HepG2 (cell line): Measurements from ENCODE around the gene TMEM204. TPM values are rescaled to one million over a fixed set of nuclear protein-coding genes. Genes with fewer than 3 reads are reported as not detected.

Experiments used
- ATAC-seq: fragments of 200-7000 bp; cut with Tn5 transposase; 3 replicates; pipeline ENCODE4 v1.9.1; 2020; ENCODE audit warnings: mild to moderate bottlenecking, moderate library complexity
- BruUV-seq: library from RNA; stranded (reverse); fragments of 400-500 nt; replicated peaks from 2 replicates; lab custom pipeline; 2021; lab: Mats Ljungman, UMichigan
- CTCF ChIA-PET: fragments of 300-600 bp; formaldehyde crosslinking; extraction: SDS; loops from one replicate; lab custom pipeline; 2021; ENCODE audit warnings: low total read pairs, inconsistent platforms, low intra/inter-chr PET ratio; lab: Yijun Ruan, JAX
- POLR2A ChIA-PET: fragments of 350-600 bp; sonication (Branson Sonifier 250); formaldehyde crosslinking; loops from one replicate; lab custom pipeline; 2020; ENCODE audit warnings: antibody characterized with exemption, inconsistent platforms; lab: Yijun Ruan, JAX
- DNase-seq: peaks from one replicate; pipeline ENCODE4 v3.0.0-alpha.2; 2015; ENCODE audit warnings: low spot score
- FAIRE-seq: peaks from 3 replicates; lab custom pipeline; 2011; peaks lifted over from hg19 to GRCh38; lab: Jason Lieb, UNC
- H2AFZ ChIP-seq: one replicate; pipeline ENCODE4 v1.6.1; 2011; ENCODE audit warnings: low read length, inconsistent platforms
- H3K27ac ChIP-seq: fragments of 300-600 bp; 3 replicates; pipeline ENCODE4 v1.8.0; 2011; ENCODE audit warnings: mixed run types, mild to moderate bottlenecking, mixed read lengths, low read length, inconsistent platforms; ENCODE audit not compliant: insufficient read depth; ENCODE audit errors: extremely low read length
- H3K27me3 ChIP-seq, 2 experiments: fragments of 200-600 bp in 1 of 2; 2 replicates in 1 of 2; 3 replicates in 1 of 2; pipeline versions ENCODE4 v1.6.0 to v1.8.0; 2011; ENCODE audit warnings: low read length in 2 of 2, mild to moderate bottlenecking in 2 of 2, moderate library complexity in 2 of 2, inconsistent platforms in 1 of 2; ENCODE audit not compliant: insufficient read depth in 2 of 2, control insufficient read depth in 1 of 2
- H3K36me3 ChIP-seq, 2 experiments: fragments of 200-600 bp in 1 of 2; replicated peaks in 1 of 2; 2 replicates in 1 of 2; 3 replicates in 1 of 2; pipeline versions ENCODE4 v1.5.1 to v1.8.0; 2011; ENCODE audit warnings: low read length in 2 of 2, inconsistent platforms in 1 of 2; ENCODE audit not compliant: insufficient read depth in 2 of 2, control insufficient read depth in 1 of 2
- H3K4me1 ChIP-seq: 2 replicates; pipeline ENCODE4 v1.5.1; 2012; ENCODE audit warnings: low read length, inconsistent platforms; ENCODE audit not compliant: insufficient read depth
- H3K4me2 ChIP-seq: 2 replicates; pipeline ENCODE4 v1.6.0; 2011; ENCODE audit warnings: low read depth, low read length, inconsistent platforms
- H3K4me3 ChIP-seq, 3 experiments: fragments of 200-600 bp in 1 of 3; sonication (generic), shearing (Covaris generic) in 1 of 3; replicated peaks in 1 of 3; 2 replicates each; pipeline ENCODE4 v1.5.1; 2011 to 2016; ENCODE audit warnings: low read length in 3 of 3, inconsistent platforms in 2 of 3, low read depth in 2 of 3, mild to moderate bottlenecking in 2 of 3, control low read depth in 1 of 3, mixed read lengths in 1 of 3; ENCODE audit not compliant: insufficient read depth in 1 of 3
- H3K79me2 ChIP-seq: one replicate; pipeline ENCODE4 v1.6.1; 2011; ENCODE audit warnings: low read length, inconsistent platforms; ENCODE audit not compliant: insufficient read depth
- H3K9ac ChIP-seq: 2 replicates; pipeline ENCODE4 v1.6.0; 2011; ENCODE audit warnings: mild to moderate bottlenecking, low read depth, low read length, inconsistent platforms; ENCODE audit not compliant: insufficient read depth
- H3K9me3 ChIP-seq: 2 replicates; pipeline ENCODE4 v1.5.1; 2012; ENCODE audit warnings: mild to moderate bottlenecking, low read length
- H4K20me1 ChIP-seq: 2 replicates; pipeline ENCODE4 v1.6.0; 2011; ENCODE audit warnings: inconsistent platforms, mild to moderate bottlenecking, low read length, moderate library complexity; ENCODE audit not compliant: insufficient read depth
- FOXO4 ChIP-seq: sonication (generic); formaldehyde crosslinking; conservative IDR thresholded peaks from 2 replicates; pipeline ENCODE4 v1.8.1; 2023; ENCODE audit warnings: missing genetic modification reagents
- KDM1A ChIP-seq: IDR thresholded peaks from 2 replicates; pipeline ENCODE4 v1.6.1; 2016; ENCODE audit warnings: missing compliant biosample characterization
- KDM5A ChIP-seq: fragments of 200-600 bp; sonication (generic); IDR thresholded peaks from 2 replicates; pipeline ENCODE4 v1.7.0; 2018; ENCODE audit warnings: antibody characterized with exemption, mild to moderate bottlenecking, low read length, borderline replicate concordance
- NR1H2 ChIP-seq: sonication (generic); formaldehyde crosslinking; IDR thresholded peaks from 2 replicates; pipeline ENCODE4 v1.8.1; 2022; ENCODE audit warnings: low read depth, missing genetic modification reagents, borderline replicate concordance
- PPARG ChIP-seq: conservative IDR thresholded peaks from 2 replicates; pipeline ENCODE4 v1.6.1; 2016; ENCODE audit warnings: missing biosample characterization, missing genetic modification reagents
- RXRB ChIP-seq: IDR thresholded peaks from 2 replicates; pipeline ENCODE4 v1.6.1; 2016; ENCODE audit warnings: borderline replicate concordance, missing genetic modification reagents, missing compliant biosample characterization
- SP5 ChIP-seq: IDR thresholded peaks from 2 replicates; pipeline ENCODE4 v1.6.1; 2016; ENCODE audit warnings: low read depth, borderline replicate concordance
- ZBTB46 ChIP-seq: sonication (generic); formaldehyde crosslinking; IDR thresholded peaks from 2 replicates; pipeline ENCODE4 v1.4.0; 2020; ENCODE audit warnings: mild to moderate bottlenecking, missing genetic modification reagents, borderline replicate concordance
- ZBTB8A ChIP-seq: sonication (generic); formaldehyde crosslinking; IDR thresholded peaks from 2 replicates; pipeline ENCODE4 v1.4.0; 2020; ENCODE audit warnings: mild to moderate bottlenecking, low read depth, missing genetic modification reagents, borderline replicate concordance
- ZNF101 ChIP-seq: sonication (generic); formaldehyde crosslinking; IDR thresholded peaks from 2 replicates; pipeline ENCODE4 v1.4.0; 2020; ENCODE audit warnings: mild to moderate bottlenecking, low read depth, missing genetic modification reagents, borderline replicate concordance
- ZNF30 ChIP-seq: sonication (generic); formaldehyde crosslinking; IDR thresholded peaks from 2 replicates; pipeline ENCODE4 v1.5.0; 2020; ENCODE audit warnings: mild to moderate bottlenecking, missing genetic modification reagents
- ZNF766 ChIP-seq: sonication (generic); formaldehyde crosslinking; IDR thresholded peaks from 2 replicates; pipeline ENCODE4 v1.5.0; 2020; ENCODE audit warnings: missing genetic modification reagents, borderline replicate concordance
- ZNF773 ChIP-seq: sonication (generic); formaldehyde crosslinking; IDR thresholded peaks from 2 replicates; pipeline ENCODE4 v1.4.0; 2020; ENCODE audit warnings: missing genetic modification reagents, borderline replicate concordance
- WGBS: methylation state at CpG from one replicate; pipeline ENCODE4 v1.1.6; 2017; ENCODE audit warnings: low lambda C conversion rate; 5-methylcytosine and 5-hydroxymethylcytosine counted together
- in situ Hi-C: cut with HindIII; loops from 2 replicates; pipeline ENCODE4 v1.10.0; 2017; ENCODE audit warnings: low pct_unique_long_range_greater_than_20kb; ENCODE audit not compliant: extremely low pct_ligation_motif_present
- intact Hi-C: fragments of 100-400 bp; cut with micrococcal nuclease; formaldehyde crosslinking; loops from one replicate; pipeline ENCODE4 v1.10.0; 2022; ENCODE audit not compliant: unreplicated experiment
- polyA plus RNA-seq, 8 experiments: library from polyadenylated mRNA; depleted of rRNA in 3 of 8; stranded (reverse) in 7 of 8; unstranded in 1 of 8; fragments of >200 nt; fragmentation: Illumina TruSeq in 4 of 8; extraction: Trizol in 4 of 8; gene quantifications; 2 replicates each; pipeline versions ENCODE4 v1.2.1 to v1.2.3, GENCODE V29; 2011 to 2016; ENCODE audit warnings: low read depth in 4 of 8, missing spikeins in 1 of 8, mixed read lengths in 1 of 8; ENCODE audit not compliant: insufficient read depth in 1 of 8
- total RNA-seq, 5 experiments: library from RNA; depleted of rRNA; stranded (reverse); fragments of >200 nt; fragmentation: Illumina TruSeq; extraction: Trizol; gene quantifications; 2 replicates each; pipeline ENCODE4 v1.2.3, GENCODE V29; 2016; ENCODE audit warnings: low read depth in 1 of 5

The TMEM204 gene
- total and polyA plus RNA-seq, 2 of the 13 experiments (the other 11 are each of a cell fraction or from before 2014, with no cell fraction given) = not detected

GRCh38 chr16:1561836-1562235 lies 28.4 kb downstream of the TMEM204 start:
- CTCF ChIA-PET = no interaction called here
- Histone ChIP-seq H3K79me2 (no peaks in the 10 kb centered on the region), H3K4me3 (no peak overlapping the region)
- 95% methylated on average over 14 of the region's 14 CpGs for WGBS
- no peak for TF ChIP-seq KDM5A
- TF ChIP-seq ZNF30 (CRISPR knock-in tag) = no peak
- no peak for TF ChIP-seq ZNF101
- TF ChIP-seq NR1H2 (CRISPR knock-in tag) = no peak
- TF ChIP-seq ZBTB46 = no peak
- TF ChIP-seq ZNF766 = no peak
- no peak for TF ChIP-seq RXRB (CRISPR knock-in tag)
- TF ChIP-seq, all 625 proteins: peak for 0
- H3K27me3 ChIP-seq = no peaks in the 10 kb centered on the region
- no peak for ATAC-seq
- H3K4me1 ChIP-seq = no peaks in the 10 kb centered on the region
- POLR2A ChIA-PET = no interaction called here
- no peak overlapping the region for H3K27ac ChIP-seq
- FAIRE-seq = no peak
- H3K9me3 ChIP-seq = no peaks in the 10 kb centered on the region
- no peaks in the 10 kb centered on the region for H4K20me1 ChIP-seq
- H3K36me3 ChIP-seq = peaks cover 5 to 24% of the 10 kb centered on the region in 2 experiments; a peak in 4 of 5 replicates
- BruUV-seq = no TSS peak
- no peak overlapping the region for H3K9ac ChIP-seq
- no peak overlapping the region for H3K4me2 ChIP-seq
- DNase-seq = no peak
- intact Hi-C loops (no loop called here), in situ Hi-C loops (no loop called here)
- H2AFZ ChIP-seq = no peak overlapping the region

- Histone ChIP-seq H3K79me2 (no peaks in the 10 kb centered on the region), H4K20me1 (no peaks in the 10 kb centered on the region), H3K4me2 (no peak overlapping the region), H3K27ac (no peak overlapping the region), H3K9me3 (no peaks in the 10 kb centered on the region), H3K4me1 (no peaks in the 10 kb centered on the region), H3K36me3 (peaks cover 6 to 19% of the 10 kb centered on the region in 2 experiments; a peak in 4 of 5 replicates), H3K4me3 (no peak overlapping the region), H2AFZ (no peak overlapping the region), H3K9ac (no peak overlapping the region), H3K27me3 (no peaks in the 10 kb centered on the region)
- no TSS peak for BruUV-seq
- ChIA-PET POLR2A (no interaction called here), CTCF (no interaction called here)
- TF ChIP-seq ZBTB8A (CRISPR knock-in tag) (no peak), KDM1A (CRISPR knock-in tag) (no peak), PPARG (CRISPR knock-in tag) (no peak), SP5 (CRISPR knock-in tag) (no peak), ZNF773 (CRISPR knock-in tag) (no peak), FOXO4 (no peak)
- no peak for FAIRE-seq
- in situ Hi-C loops = no loop called here
- intact Hi-C loops = no loop called here
- no peak for ATAC-seq
- DNase-seq = no peak
- over 99% methylated on average over 8 of the region's 20 CpGs for WGBS
These were observed 30.3 kb downstream of the TMEM204 start for GRCh38 chr16:1563786-1564185.
